B cell (primary cell): ENCODE measurements around the gene CBX8. TPM values are rescaled to one million over a fixed set of nuclear protein-coding genes. Genes with fewer than 3 reads are reported as not detected.

Experiments
- ATAC-seq: fragments of 200-7000 bp; cut with Tn5 transposase; one replicate; pipeline ENCODE4 v1.10.0; 2021; ENCODE audit warnings: low read depth, mild to moderate bottlenecking, moderate number of reproducible peaks, moderate library complexity
- CTCF ChIA-PET: fragments of 350-600 bp; sonication (Branson Sonifier 250); formaldehyde crosslinking; loops from one replicate; lab custom pipeline; 2021; ENCODE audit warnings: antibody characterized with exemption, inconsistent platforms; lab: Charles Lee
- POLR2A ChIA-PET: fragments of 350-600 bp; sonication (Branson Sonifier 250); formaldehyde crosslinking; loops from one replicate; lab custom pipeline; 2021; ENCODE audit warnings: antibody characterized with exemption; lab: Charles Lee
- DNase-seq: peaks from one replicate; pipeline ENCODE4 v3.0.0; 2013
- H2AFZ ChIP-seq: 2 replicates; pipeline ENCODE4 v1.6.1; 2012; ENCODE audit warnings: mild to moderate bottlenecking, low read depth, low read length; ENCODE audit not compliant: insufficient read depth, poor library complexity, severe bottlenecking
- H3K27ac ChIP-seq, 2 donors: 1 replicate in 1 of 2; 2 replicates in 1 of 2; pipeline ENCODE4 v1.5.1; 2012 to 2013; ENCODE audit warnings: low read length in 2 of 2, mild to moderate bottlenecking in 2 of 2, moderate library complexity in 1 of 2
- H3K27me3 ChIP-seq, 4 experiments: fragments of 200-600 bp in 1 of 4; sonication (generic) in 1 of 4; replicated peaks in 1 of 4; 1 replicate in 2 of 4; 2 replicates in 2 of 4; pipeline versions ENCODE4 v1.6.1 to v1.7.0; 2013 to 2016; ENCODE audit warnings: low read length in 3 of 4, mild to moderate bottlenecking in 2 of 4, mixed read lengths in 1 of 4, moderate library complexity in 1 of 4; ENCODE audit not compliant: insufficient read depth in 4 of 4, control insufficient read depth in 3 of 4; ENCODE audit errors: control extremely low read depth in 1 of 4
- H3K36me3 ChIP-seq, 2 experiments: replicated peaks in 1 of 2; 1 replicate in 1 of 2; 2 replicates in 1 of 2; pipeline versions ENCODE4 v1.6.1 to v1.7.1; 2013; ENCODE audit warnings: low read length in 1 of 2; ENCODE audit not compliant: insufficient read depth in 2 of 2, control insufficient read depth in 1 of 2; ENCODE audit errors: control extremely low read depth in 1 of 2, extremely low read depth in 1 of 2
- H3K4me1 ChIP-seq, 2 donors: fragments of 200-600 bp in 1 of 2; sonication (generic) in 1 of 2; 1 replicate in 1 of 2; 2 replicates in 1 of 2; pipeline versions ENCODE4 v1.5.1 to v1.6.1; 2013 to 2017; ENCODE audit warnings: low read length in 2 of 2; ENCODE audit not compliant: control insufficient read depth in 2 of 2, insufficient read depth in 2 of 2
- H3K4me2 ChIP-seq: replicated peaks from 2 replicates; pipeline ENCODE3; 2012; ENCODE audit warnings: mild to moderate bottlenecking, low read depth, low read length; ENCODE audit not compliant: poor library complexity, severe bottlenecking
- H3K4me3 ChIP-seq, 5 experiments: fragments of 200-600 bp in 1 of 5; sonication (generic) in 1 of 5; 1 replicate in 3 of 5; 2 replicates in 2 of 5; pipeline versions ENCODE4 v1.5.1 to v1.7.0; 2011 to 2016; ENCODE audit warnings: low read length in 4 of 5, mild to moderate bottlenecking in 4 of 5, low read depth in 2 of 5, control low read depth in 1 of 5, moderate library complexity in 1 of 5; ENCODE audit not compliant: insufficient read depth in 1 of 5; ENCODE audit errors: control extremely low read depth in 1 of 5, extremely low read depth in 1 of 5
- H3K79me2 ChIP-seq: fragments of 200-600 bp; sonication (generic); one replicate; pipeline ENCODE4 v1.6.0; 2016; ENCODE audit warnings: low read length; ENCODE audit not compliant: control insufficient read depth, insufficient read depth
- H3K9ac ChIP-seq: fragments of 200-600 bp; sonication (generic); 2 replicates; pipeline ENCODE4 v1.6.1; 2017; ENCODE audit warnings: mild to moderate bottlenecking, low read length, moderate library complexity
- H3K9me3 ChIP-seq, 3 donors: one replicate each; pipeline versions ENCODE4 v1.6.1 to v1.7.1; 2013; ENCODE audit warnings: low read length in 2 of 3; ENCODE audit not compliant: control insufficient read depth in 2 of 3, insufficient read depth in 1 of 3; ENCODE audit errors: control extremely low read depth in 1 of 3
- H4K20me1 ChIP-seq: 2 replicates; pipeline ENCODE4 v1.6.0; 2012; ENCODE audit warnings: mild to moderate bottlenecking, low read length; ENCODE audit not compliant: insufficient read depth, control insufficient read depth, poor library complexity, severe bottlenecking
- H3K27ac Mint-ChIP-seq: one replicate; pipeline ENCODE4 v1.8.0; 2021; ENCODE audit warnings: mixed read lengths
- H3K27me3 Mint-ChIP-seq: one replicate; pipeline ENCODE4 v1.8.0; 2021; ENCODE audit warnings: mixed read lengths
- H3K4me1 Mint-ChIP-seq: one replicate; pipeline ENCODE4 v1.8.0; 2021; ENCODE audit warnings: mixed read lengths
- H3K4me3 Mint-ChIP-seq: one replicate; pipeline ENCODE4 v1.8.0; 2021; ENCODE audit warnings: mixed read lengths
- H3K9me3 Mint-ChIP-seq: one replicate; pipeline ENCODE4 v1.8.0; 2022; ENCODE audit warnings: mixed read lengths; ENCODE audit not compliant: insufficient read depth
- CTCF ChIP-seq: fragments of 200-600 bp; IDR thresholded peaks from one replicate; pipeline ENCODE4 v1.8.0; 2022; ENCODE audit warnings: antibody characterized with exemption, mild to moderate bottlenecking
- EZH2 ChIP-seq: IDR thresholded peaks from 2 replicates; pipeline ENCODE4 v1.6.1; 2012; ENCODE audit warnings: borderline replicate concordance, low read depth, mild to moderate bottlenecking, moderate library complexity, low read length; ENCODE audit not compliant: insufficient read depth, poor library complexity, severe bottlenecking
- WGBS: methylation state at CpG from one replicate; pipeline ENCODE4 v1.1.5; 2013; ENCODE audit warnings: missing lambda C conversion rate; ENCODE audit not compliant: insufficient coverage; 5-methylcytosine and 5-hydroxymethylcytosine counted together
- intact Hi-C: fragments of 100-400 bp; cut with micrococcal nuclease; formaldehyde crosslinking; loops from one replicate; pipeline ENCODE4 v1.10.0; 2022
- polyA plus RNA-seq: library from polyadenylated mRNA; depleted of rRNA; stranded (reverse); fragments of >200 nt; gene quantifications from 2 replicates; pipeline ENCODE4 v1.2.3, GENCODE V29; 2012
- total RNA-seq, 2 donors: library from RNA; stranded (reverse); fragments of 120-200 nt in 1 of 2; gene quantifications; 1 replicate in 1 of 2; 2 replicates in 1 of 2; pipeline versions ENCODE4 v1.2.3 to v1.2.4, GENCODE V29; 2013 to 2022

The CBX8 gene
- total and polyA plus RNA-seq, 2 donors (not counting 1 experiment from before 2014, with no cell fraction given), result 0.31 to 6.8 TPM

GRCh38 chr17:79824234-79824633 lies 27.4 kb upstream of the CBX8 start:
- TF ChIP-seq CTCF (no peak), EZH2 (no peak)
- ChIA-PET CTCF (interaction anchor here (1.2 to 1.6 kb wide), 2 partner anchors 11 to 35 kb away, joined by 3 to 4 read pairs; no protein-coding TSS in a partner anchor), POLR2A (no interaction called here)
- Mint-ChIP-seq H3K4me3 (no peak overlapping the region), H3K9me3 (no peaks in the 10 kb centered on the region), H3K27ac (no peak overlapping the region), H3K4me1 (peaks cover 16% of the 10 kb centered on the region), H3K27me3 (peaks cover 43% of the 10 kb centered on the region)
- Histone ChIP-seq H3K4me1 (peaks cover 8 to 9% of the 10 kb centered on the region in 2 donors), H4K20me1 (no peaks in the 10 kb centered on the region), H3K9me3 (peaks cover 0 to 3% (median 0%) of the 10 kb centered on the region in 3 donors), H3K9ac (no peak overlapping the region), H3K27me3 (peaks cover 0 to 16% (median 0%) of the 10 kb centered on the region in 4 experiments), H3K4me3 (no peak overlapping the region), H3K27ac (no peak overlapping the region), H3K36me3 (no peaks in the 10 kb centered on the region), H3K79me2 (no peaks in the 10 kb centered on the region), H3K4me2 (no peak overlapping the region), H2AFZ (no peak overlapping the region)
- no peak for ATAC-seq
- intact Hi-C loops, result no loop called here
- WGBS, result 94% methylated on average over 13 of the region's 17 CpGs
- no peak for DNase-seq

GRCh38 chr17:79822583-79823124 lies 25.8 kb upstream of the CBX8 start:
- Histone ChIP-seq H3K27me3 (peaks cover 0 to 23% (median 2%) of the 10 kb centered on the region in 4 experiments), H3K4me1 (peaks cover 8 to 9% of the 10 kb centered on the region in 2 donors), H3K9ac (no peak overlapping the region), H3K9me3 (peaks cover 0 to 3% (median 0%) of the 10 kb centered on the region in 3 donors), H3K4me2 (no peak overlapping the region), H4K20me1 (no peaks in the 10 kb centered on the region), H2AFZ (no peak overlapping the region), H3K4me3 (no peak overlapping the region), H3K36me3 (no peaks in the 10 kb centered on the region), H3K79me2 (no peaks in the 10 kb centered on the region), H3K27ac (no peak overlapping the region)
- intact Hi-C loops, result no loop called here
- no peak for ATAC-seq
- peaks cover 50% of the 10 kb centered on the region for H3K27me3 Mint-ChIP-seq
- no peak for DNase-seq
- POLR2A ChIA-PET, result interaction anchor here (0.7 kb wide), 1 partner anchor 11 kb away, joined by 4 read pairs; no protein-coding TSS in a partner anchor
- no peaks in the 10 kb centered on the region for H3K9me3 Mint-ChIP-seq
- TF ChIP-seq CTCF (no peak), EZH2 (no peak)
- H3K4me1 Mint-ChIP-seq, result peaks cover 14% of the 10 kb centered on the region
- no peak overlapping the region for H3K27ac Mint-ChIP-seq
- CTCF ChIA-PET, result no interaction called here
- no peak overlapping the region for H3K4me3 Mint-ChIP-seq
- 95% methylated on average over 14 of the region's 17 CpGs for WGBS
